Hematopoietic multipotent progenitor cell treated with erythropoietin and hydrocortisone succinate and interleukin-3 and kit ligand, for 15 days (in vitro differentiated cells): ENCODE results near the gene SSX3.
"Not testable (repeated sequence)": the region's sequence is repeated elsewhere in the genome, so short reads cannot be mapped to it uniquely, and the experiment has no call there.

ENCODE experiments used
- DNase-seq: peaks from one replicate; pipeline ENCODE4 v3.0.0-alpha.2; 2015; ENCODE audit warnings: low spot score

Gene SSX3, protein sequence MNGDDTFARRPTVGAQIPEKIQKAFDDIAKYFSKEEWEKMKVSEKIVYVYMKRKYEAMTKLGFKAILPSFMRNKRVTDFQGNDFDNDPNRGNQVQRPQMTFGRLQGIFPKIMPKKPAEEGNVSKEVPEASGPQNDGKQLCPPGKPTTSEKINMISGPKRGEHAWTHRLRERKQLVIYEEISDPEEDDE

DNA sequence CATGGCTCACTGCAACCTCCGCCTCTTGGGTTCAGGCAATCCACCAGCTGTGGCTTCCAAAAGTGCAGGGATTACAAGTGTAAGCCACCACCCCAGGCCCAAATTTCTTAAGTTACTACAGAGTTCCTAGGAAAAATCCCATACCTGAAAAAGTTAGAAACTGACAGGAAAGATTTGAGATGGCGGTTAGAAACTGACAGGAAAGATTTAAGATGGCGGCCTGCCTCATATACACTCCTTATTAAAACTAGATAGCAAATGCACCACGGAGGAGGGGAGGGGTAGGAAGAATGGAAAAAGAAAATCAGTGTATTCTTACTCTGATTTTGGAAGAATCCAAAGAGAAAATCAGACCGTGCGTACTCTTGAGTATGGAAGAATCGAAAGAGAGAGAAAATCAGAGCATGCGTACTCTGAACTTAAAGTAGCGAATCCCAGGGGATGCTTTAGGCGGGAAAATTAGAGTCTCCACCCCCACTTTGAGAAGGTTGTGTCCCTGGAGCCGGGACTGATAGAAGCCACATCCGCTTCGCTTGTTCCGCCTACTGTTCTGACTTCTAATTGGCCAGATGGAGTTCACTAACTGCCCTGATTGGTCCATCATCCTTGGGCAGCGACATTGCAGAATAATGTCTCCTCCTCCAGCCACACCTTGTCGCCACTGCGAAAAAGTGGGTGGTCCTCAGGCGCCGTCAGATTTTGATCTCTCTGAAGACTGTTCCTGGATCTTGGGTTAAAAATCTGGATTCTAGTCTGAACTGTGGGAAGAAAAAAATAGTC is at the start of gene SSX3:
TSS of gene SSX3 (minus strand) at position 389 of the 780 bp plus-strand sequence. CDS start 1,454 bp downstream, outside the sequence.
- not testable (repeated sequence) for DNase-seq

DNA sequence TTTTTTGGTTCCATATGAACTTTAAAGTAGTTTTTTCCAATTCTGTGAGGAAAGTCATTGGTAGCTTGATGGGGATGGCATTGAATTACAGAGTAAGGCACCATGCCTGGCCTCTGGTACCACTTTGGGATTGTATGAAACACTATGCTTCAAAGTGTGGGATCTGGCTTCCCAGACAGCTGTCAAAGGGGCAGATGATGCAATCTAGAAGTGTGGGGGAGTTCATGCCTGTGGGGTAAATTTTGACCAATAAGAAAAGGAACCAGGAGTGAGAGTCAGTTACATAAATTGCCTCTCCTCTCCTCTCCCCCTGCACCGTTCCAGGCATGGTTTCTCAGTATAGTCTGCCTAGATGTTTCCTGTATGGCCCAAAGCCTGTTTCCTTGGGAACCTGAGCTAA is 41.3 kb upstream of the SSX3 start:
- not testable (repeated sequence) for DNase-seq

DNA sequence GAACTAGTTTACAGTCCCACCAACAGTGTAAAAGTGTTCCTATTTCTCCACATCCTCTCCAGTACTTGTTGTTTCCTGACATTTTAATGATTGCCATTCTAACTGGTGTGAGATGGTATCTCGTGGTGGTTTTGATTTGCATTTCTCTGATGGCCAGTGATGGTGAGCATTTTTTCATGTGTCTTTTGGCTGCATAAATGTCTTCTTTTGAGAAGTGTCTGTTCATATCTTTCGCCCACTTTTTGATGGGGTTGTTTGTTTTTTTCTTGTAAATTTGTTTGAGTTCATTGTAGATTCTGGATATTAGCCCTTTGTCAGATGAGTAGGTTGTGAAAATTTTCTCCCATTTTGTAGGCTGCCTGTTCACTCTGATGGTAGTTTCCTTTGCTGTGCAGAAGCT is 40.4 kb upstream of the SSX3 start:
- not testable (repeated sequence) for DNase-seq

DNA sequence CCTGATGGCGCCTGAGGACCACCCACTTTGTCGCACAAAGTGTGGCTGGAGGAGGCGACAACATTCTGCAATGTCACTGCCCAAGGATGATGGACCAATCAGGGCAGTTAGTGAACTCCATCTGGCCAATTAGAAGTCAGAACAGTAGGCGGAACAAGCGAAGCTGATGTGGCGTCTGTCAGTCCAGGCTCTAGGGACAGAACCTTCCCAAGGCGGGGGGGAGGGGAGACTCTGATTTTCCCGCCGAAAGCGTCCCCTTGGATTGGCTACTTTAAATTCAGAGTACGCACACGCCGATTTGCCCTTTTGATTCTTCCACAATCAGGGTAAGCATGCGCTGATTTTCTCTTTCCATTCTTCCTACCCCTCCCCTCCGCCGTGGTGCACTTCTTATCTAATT is 26.7 kb upstream of the SSX3 start, which contains the start of gene SSX4:
TSS of gene SSX4 (plus strand) at position 301 of the 400 bp plus-strand sequence. CDS start 515 bp downstream, outside the sequence.
- not testable (repeated sequence) for DNase-seq

DNA sequence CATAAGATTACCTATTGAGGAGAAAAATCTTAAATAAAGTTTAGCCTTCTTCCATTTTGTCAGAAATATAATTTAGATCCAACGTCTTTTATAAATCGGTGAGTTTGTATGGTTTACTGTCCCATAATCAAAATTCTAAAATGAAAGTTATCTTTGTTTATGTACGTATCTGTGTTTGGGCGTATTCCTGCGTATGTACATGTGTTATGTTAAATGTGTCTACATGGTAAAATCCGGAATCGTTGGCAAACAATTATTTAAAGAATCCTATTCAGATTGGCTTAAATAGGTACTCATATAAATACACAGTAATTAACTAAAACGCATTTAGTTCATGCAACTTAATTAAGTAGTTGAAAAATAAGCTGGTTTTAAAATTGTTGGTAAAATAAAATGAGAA is 13.9 kb upstream of the SSX3 start:
- DNase-seq = not testable (repeated sequence)

DNA sequence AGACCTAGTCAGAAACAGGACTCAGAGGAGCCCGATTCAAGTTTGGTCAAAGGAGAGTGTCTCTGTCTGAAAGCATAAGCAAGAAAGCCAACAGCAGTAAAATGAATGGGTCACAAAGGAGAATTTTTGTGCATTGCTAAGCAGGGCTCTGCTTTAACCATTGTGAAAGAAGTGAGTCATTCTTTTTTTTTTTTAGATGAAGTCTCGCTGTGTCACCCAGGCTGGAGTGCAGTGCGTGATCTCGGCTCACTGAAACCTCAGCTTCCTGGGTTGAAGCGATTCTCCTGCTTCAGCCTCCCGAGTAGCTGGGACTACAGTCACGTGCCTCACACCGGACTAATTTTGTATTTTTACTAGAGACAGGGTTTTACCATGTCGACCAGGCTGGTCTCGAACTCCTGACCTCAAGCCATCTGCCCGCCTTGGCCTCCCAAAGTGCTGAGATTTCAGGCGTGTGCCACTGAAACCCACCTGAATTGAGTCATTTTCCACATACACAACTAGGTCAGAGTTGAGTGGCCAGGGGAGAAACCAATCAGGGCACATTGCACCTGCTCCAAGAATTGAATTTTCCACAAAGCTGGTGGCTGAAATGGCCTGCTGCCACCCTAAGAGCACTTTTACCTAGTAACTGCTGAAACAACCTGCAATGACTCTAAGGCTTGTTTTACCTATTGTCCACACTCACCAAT is 11.4 kb upstream of the SSX3 start:
- not testable (repeated sequence) for DNase-seq

DNA sequence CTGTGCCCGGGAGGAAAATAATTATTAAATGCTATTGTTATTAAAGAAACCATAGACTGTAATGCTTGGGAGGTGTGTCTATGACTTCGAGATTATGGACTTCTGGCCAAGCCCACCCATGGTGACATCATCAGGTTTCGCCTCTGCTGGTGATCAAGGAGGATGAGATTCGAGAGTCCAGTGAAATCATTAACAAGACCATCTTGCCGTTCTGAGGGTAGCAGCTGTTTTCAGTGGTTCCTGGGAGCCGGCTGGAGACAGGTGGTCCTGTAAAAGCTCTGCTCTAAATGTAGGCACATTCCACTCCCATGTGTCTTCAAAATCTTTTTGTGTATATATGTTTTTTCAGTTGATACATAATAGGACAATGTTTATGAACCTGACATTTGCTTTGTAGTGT is 2.8 kb upstream of the SSX3 start:
- not testable (repeated sequence) for DNase-seq

DNA sequence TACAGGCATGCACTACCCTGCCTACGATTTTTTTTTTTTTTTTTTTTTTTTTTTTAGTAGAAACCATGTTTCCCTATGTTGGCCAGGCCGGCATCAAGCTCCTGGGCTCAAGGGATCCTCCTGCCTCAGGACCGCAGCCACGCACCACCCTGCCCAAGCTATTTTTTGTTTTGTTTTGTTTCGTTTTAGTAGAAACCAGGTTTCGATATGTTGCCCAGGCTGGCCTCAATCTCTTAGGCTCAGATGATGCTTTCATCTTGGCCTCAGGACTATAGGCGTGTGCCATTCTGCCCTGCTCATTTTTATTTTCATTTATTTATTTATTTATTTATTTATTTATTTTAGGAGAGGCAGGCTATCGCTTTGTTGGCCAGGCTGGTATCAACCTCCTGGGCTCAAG is 1.2 kb upstream of the SSX3 start:
- no peak for DNase-seq

DNA sequence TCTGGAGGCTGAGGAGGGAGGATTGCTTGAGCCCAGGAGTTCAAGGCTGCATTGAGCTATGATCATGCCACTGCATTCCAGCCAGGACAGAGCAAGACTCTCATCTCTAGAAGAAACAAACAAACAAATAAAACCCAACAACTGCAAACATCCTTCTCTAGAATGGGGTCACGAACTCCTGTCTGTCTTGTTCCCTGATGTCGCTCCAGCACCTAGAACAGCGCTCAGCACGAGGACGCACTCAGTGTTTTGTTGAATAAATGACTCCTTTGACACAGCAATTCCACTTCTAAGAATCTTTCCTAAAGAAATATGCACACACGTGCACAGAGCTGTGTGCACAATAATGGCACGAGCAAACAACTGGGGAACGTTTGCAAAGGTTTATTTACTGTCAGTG is 10.4 kb downstream of the SSX3 start:
- DNase-seq = not testable (repeated sequence)

DNA sequence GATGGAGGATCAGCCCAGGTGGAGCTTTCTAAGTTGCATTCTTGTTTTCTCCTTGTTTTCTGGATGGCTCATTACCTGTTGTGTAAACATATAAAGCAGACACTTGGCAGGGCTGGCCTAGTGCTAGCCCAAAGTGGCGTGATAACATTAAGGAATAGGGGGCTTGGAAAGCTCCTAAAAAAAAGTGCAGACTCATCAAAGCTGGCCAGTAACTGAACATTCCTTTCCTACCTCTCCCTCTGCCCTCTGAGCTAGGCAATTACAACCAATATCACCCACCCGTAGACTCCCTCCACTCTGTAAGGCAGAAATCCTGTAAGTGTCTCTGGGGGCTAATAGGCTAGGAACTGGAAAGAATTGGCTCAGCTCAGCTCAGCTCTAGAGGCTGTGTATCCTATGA is 42.5 kb downstream of the SSX3 start:
- DNase-seq = not testable (repeated sequence)

DNA sequence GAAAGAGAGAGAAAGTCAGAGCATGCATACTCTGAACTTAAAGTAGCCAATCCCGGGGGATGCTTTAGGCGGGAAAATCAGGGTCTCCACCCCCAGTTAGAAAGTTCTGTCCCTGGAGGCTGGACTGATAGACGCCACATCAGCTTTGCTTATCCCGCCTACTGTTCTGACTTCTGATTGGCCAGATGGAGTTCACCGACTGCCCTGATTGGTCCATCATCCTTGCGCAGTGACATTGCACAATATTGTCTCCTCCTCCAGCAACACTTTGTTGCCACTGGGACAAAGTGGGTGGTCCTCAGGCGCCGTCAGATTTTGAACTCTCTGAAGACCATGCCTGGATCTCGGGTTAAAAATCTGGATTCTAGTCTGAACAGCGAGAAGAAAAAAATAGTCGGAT is 50.3 kb downstream of the SSX3 start:
- DNase-seq = no peak
